GM12865 (cell line): ENCODE results near the gene DNAJA1.
A peak's percentile ranks its signal among the peaks of the same experiment; 100 is the strongest.

Experiments
- DNase-seq: peaks from one replicate; pipeline ENCODE4 v3.0.0; 2010; ENCODE audit warnings: low read depth
- H3K4me3 ChIP-seq: 2 replicates; pipeline ENCODE4 v1.5.1; 2011; ENCODE audit warnings: mild to moderate bottlenecking, low read depth, low read length, control low read depth
- CTCF ChIP-seq: IDR thresholded peaks from 2 replicates; pipeline ENCODE4 v1.5.1; 2011; ENCODE audit warnings: low read length, control low read depth, low read depth, inconsistent platforms; ENCODE audit not compliant: insufficient read depth; ENCODE audit errors: missing control alignments

The DNAJA1 gene

GRCh38 chr9:33042473-33042872, 17.4 kb downstream of the DNAJA1 start:
- no peak for DNase-seq
- no peak overlapping the region for H3K4me3 ChIP-seq
- TF ChIP-seq CTCF, result no peak

GRCh38 chr9:33043671-33044070, 18.6 kb downstream of the DNAJA1 start:
- no peak for TF ChIP-seq CTCF
- no peak for DNase-seq
- H3K4me3 ChIP-seq, result peak overlapping the region; percentile 65

- no peak for TF ChIP-seq CTCF
- DNase-seq, result peak; percentile 86
- peak overlapping the region; percentile 65 for H3K4me3 ChIP-seq
Observed at GRCh38 chr9:33044162-33044673, 19.1 kb downstream of the DNAJA1 start.

GRCh38 chr9:33044677-33045282, 19.7 kb downstream of the DNAJA1 start:
- DNase-seq, result no peak
- H3K4me3 ChIP-seq, result peak overlapping the region; percentile 65
- no peak for TF ChIP-seq CTCF

GRCh38 chr9:33046061-33046460, 21.0 kb downstream of the DNAJA1 start:
- no peak overlapping the region for H3K4me3 ChIP-seq
- TF ChIP-seq CTCF, result no peak
- no peak for DNase-seq

GRCh38 chr9:33048054-33048465, 23.0 kb downstream of the DNAJA1 start:
- DNase-seq, result no peak
- no peak for TF ChIP-seq CTCF
- H3K4me3 ChIP-seq, result no peak overlapping the region
